ENCODE data around the gene SPX. TPM values are rescaled to one million over a fixed set of nuclear protein-coding genes. Genes with fewer than 3 reads are reported as not detected.

Gene SPX
- total and polyA plus RNA-seq, 2 of the 4 experiments (the other 2 are of a cell fraction): under 0.01 to 0.12 TPM

DNA sequence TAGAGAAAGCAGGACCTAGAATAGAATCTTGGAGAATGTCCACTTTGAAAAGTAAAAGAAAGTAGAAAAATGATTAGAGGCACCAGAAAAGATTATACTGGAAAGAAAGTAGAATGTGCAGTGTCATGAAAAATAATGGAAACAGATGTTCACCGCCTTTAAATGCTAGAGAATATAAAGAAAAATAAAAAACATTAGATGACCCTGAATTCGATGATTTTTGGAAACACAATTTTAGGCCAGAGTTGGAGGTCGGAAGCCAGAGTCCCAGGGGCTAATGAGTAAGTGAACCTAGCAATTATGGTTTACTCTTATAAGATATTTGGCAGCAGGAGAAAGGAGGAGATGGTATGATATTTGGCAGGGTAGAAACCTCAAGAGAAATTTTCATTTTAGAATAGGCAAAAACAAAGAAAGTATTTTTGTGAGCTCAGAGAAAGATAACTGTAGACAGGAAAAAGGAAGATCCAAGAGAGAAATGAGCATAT is 40.9 kb downstream of the SPX start:
- Histone ChIP-seq H3K18ac (ENCODE audit: low read depth, low read length) (no peak overlapping the region), H2AFZ (replicated peaks; ENCODE audit: low read length, poor library complexity) (no peak overlapping the region), H2BK120ac (ENCODE audit: low read depth, low read length) (no peak overlapping the region), H4K5ac (ENCODE audit: low read depth, low read length) (no peak overlapping the region), H3K27ac (ENCODE audit: insufficient read depth, low read length) (no peak overlapping the region), H3K56ac (ENCODE audit: extremely low read depth, insufficient read depth, low read length) (no peak overlapping the region), H2AK5ac (ENCODE audit: low read depth, low read length) (no peak overlapping the region), H4K8ac (ENCODE audit: low read depth in 2 of 2, low read length in 2 of 2) (no peak overlapping the region), H4K20me1 (ENCODE audit: insufficient read depth, low read length) (no peaks in the 10 kb centered on the region), H3K9me3 (ENCODE audit: control insufficient read depth, insufficient read depth, low read length) (no peaks in the 10 kb centered on the region), H2AK9ac (replicated peaks; ENCODE audit: low read depth, low read length, poor library complexity) (no peak overlapping the region), H3K23ac (ENCODE audit: low read depth, low read length) (no peak overlapping the region), H3K4me1 (ENCODE audit: control insufficient read depth, insufficient read depth, low read length) (no peaks in the 10 kb centered on the region), H2BK5ac (ENCODE audit: low read depth, low read length, poor library complexity, severe bottlenecking) (no peak overlapping the region), H3K9ac (ENCODE audit: low read depth, low read length) (no peak overlapping the region), H3K4ac (ENCODE audit: low read depth, low read length) (no peak overlapping the region), H3K36me3 (ENCODE audit: control insufficient read depth, insufficient read depth, low read length) (no peaks in the 10 kb centered on the region), H3K4me3 (ENCODE audit: insufficient read depth, low read depth, low read length) (no peak overlapping the region), H2BK20ac (ENCODE audit: low read depth, low read length) (no peak overlapping the region), H3K14ac (replicated peaks; ENCODE audit: low read depth, low read length) (no peak overlapping the region), H2BK15ac (ENCODE audit: low read depth, low read length) (no peak overlapping the region), H3K9me1 (ENCODE audit: insufficient read depth, low read length) (no peaks in the 10 kb centered on the region), H3K27me3 (ENCODE audit: control insufficient read depth, insufficient read depth, low read length) (no peaks in the 10 kb centered on the region), H3K79me1 (ENCODE audit: low read depth in 1 of 2, low read length in 2 of 2) (no peaks in the 10 kb centered on the region), H4K91ac (ENCODE audit: insufficient read depth, low read depth, low read length) (no peak overlapping the region), H3K4me2 (ENCODE audit: low read depth, low read length) (no peak overlapping the region)
- in situ Hi-C loops (cut with MboI; ENCODE audit: low sequenced_read_pairs) (no loop called here), intact Hi-C loops (cut with micrococcal nuclease) (no loop called here), dilution Hi-C loops (cut with HindIII; ENCODE audit: low sequenced_read_pairs, unreplicated experiment) (no loop called here)
- CTCF ChIA-PET: no interaction called here
- WGBS, 2 experiments (ENCODE audit: extremely low coverage in 2 of 2, insufficient read length in 1 of 2): 83% methylated on average over 1 of the region's 3 CpGs; no CpG with 5 or more reads in 1 of the 2 experiments
- no TSS peak for BruUV-seq (replicated peaks)
- TF ChIP-seq RAD21 (IDR thresholded peaks at IDR 0.05; ENCODE audit: low read length) (no peak), SMC3 (IDR thresholded peaks at IDR 0.05; ENCODE audit: low read depth, low read length) (no peak), MAZ (IDR thresholded peaks at IDR 0.05; ENCODE audit: borderline replicate concordance, low read depth, low read length) (no peak), NFE2L2 (IDR thresholded peaks at IDR 0.05; ENCODE audit: low read depth, low read length) (no peak), RFX5 (IDR thresholded peaks at IDR 0.05; ENCODE audit: low read depth, low read length) (no peak), CHD1 (IDR thresholded peaks at IDR 0.05; ENCODE audit: low read depth, low read length) (no peak), FOS (IDR thresholded peaks at IDR 0.05; ENCODE audit: low read depth, low read length) (no peak), BHLHE40 (IDR thresholded peaks at IDR 0.05; ENCODE audit: low read depth, low read length) (no peak), RCOR1 (IDR thresholded peaks at IDR 0.05; ENCODE audit: insufficient replicate concordance, low read length) (no peak), MAFK (IDR thresholded peaks at IDR 0.05; ENCODE audit: low read depth, low read length) (no peak)
- TF ChIP-seq, protein P1, sequence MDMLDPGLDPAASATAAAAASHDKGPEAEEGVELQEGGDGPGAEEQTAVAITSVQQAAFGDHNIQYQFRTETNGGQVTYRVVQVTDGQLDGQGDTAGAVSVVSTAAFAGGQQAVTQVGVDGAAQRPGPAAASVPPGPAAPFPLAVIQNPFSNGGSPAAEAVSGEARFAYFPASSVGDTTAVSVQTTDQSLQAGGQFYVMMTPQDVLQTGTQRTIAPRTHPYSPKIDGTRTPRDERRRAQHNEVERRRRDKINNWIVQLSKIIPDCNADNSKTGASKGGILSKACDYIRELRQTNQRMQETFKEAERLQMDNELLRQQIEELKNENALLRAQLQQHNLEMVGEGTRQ (IDR thresholded peaks at IDR 0.05; ENCODE audit: low read depth, low read length): no peak
- TF ChIP-seq, protein P2, sequence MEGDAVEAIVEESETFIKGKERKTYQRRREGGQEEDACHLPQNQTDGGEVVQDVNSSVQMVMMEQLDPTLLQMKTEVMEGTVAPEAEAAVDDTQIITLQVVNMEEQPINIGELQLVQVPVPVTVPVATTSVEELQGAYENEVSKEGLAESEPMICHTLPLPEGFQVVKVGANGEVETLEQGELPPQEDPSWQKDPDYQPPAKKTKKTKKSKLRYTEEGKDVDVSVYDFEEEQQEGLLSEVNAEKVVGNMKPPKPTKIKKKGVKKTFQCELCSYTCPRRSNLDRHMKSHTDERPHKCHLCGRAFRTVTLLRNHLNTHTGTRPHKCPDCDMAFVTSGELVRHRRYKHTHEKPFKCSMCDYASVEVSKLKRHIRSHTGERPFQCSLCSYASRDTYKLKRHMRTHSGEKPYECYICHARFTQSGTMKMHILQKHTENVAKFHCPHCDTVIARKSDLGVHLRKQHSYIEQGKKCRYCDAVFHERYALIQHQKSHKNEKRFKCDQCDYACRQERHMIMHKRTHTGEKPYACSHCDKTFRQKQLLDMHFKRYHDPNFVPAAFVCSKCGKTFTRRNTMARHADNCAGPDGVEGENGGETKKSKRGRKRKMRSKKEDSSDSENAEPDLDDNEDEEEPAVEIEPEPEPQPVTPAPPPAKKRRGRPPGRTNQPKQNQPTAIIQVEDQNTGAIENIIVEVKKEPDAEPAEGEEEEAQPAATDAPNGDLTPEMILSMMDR (conservative IDR thresholded peaks at IDR 0.05; ENCODE audit: low read depth, low read length): no peak
- TF ChIP-seq, protein P3, sequence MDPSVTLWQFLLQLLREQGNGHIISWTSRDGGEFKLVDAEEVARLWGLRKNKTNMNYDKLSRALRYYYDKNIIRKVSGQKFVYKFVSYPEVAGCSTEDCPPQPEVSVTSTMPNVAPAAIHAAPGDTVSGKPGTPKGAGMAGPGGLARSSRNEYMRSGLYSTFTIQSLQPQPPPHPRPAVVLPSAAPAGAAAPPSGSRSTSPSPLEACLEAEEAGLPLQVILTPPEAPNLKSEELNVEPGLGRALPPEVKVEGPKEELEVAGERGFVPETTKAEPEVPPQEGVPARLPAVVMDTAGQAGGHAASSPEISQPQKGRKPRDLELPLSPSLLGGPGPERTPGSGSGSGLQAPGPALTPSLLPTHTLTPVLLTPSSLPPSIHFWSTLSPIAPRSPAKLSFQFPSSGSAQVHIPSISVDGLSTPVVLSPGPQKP (IDR thresholded peaks at IDR 0.05; ENCODE audit: borderline replicate concordance, low read depth, low read length): no peak
- ATAC-seq (ENCODE audit: low read depth) (no peak), DNase-seq (no peak)
- POLR2A ChIA-PET (ENCODE audit: unreplicated experiment): no interaction called here
